CD4-positive, alpha-beta memory T cell (primary cell): ENCODE results near the gene CPLANE2. TPM values are rescaled to one million over a fixed set of nuclear protein-coding genes. Genes with fewer than 3 reads are reported as not detected.
"Not testable (repeated sequence)": the region's sequence is repeated elsewhere in the genome, so short reads cannot be mapped to it uniquely, and the experiment has no call there.

Source experiments
- CTCF ChIA-PET: fragments of 350-600 bp; sonication (Branson Sonifier 250); formaldehyde crosslinking; loops from one replicate; lab custom pipeline; 2021; ENCODE audit warnings: inconsistent platforms; ENCODE audit not compliant: partially characterized antibody; lab: Charles Lee
- POLR2A ChIA-PET: fragments of 350-600 bp; sonication (Branson Sonifier 250); formaldehyde crosslinking; loops from one replicate; lab custom pipeline; 2021; ENCODE audit not compliant: partially characterized antibody; lab: Charles Lee
- DNase-seq, 5 donors: peaks; one replicate each; pipeline versions ENCODE4 v3.0.0 to v3.0.0-alpha.2; 2020 to 2022; ENCODE audit warnings: mixed read lengths in 1 of 5
- H3K27ac ChIP-seq: one replicate; pipeline ENCODE4 v1.7.0; 2013; ENCODE audit warnings: low read depth, low read length
- H3K27me3 ChIP-seq: 2 replicates; pipeline ENCODE4 v1.7.0; 2013; ENCODE audit warnings: mild to moderate bottlenecking, low read length, moderate library complexity; ENCODE audit not compliant: insufficient read depth
- H3K36me3 ChIP-seq: 2 replicates; pipeline ENCODE4 v1.7.0; 2013; ENCODE audit warnings: mild to moderate bottlenecking, low read length, moderate library complexity; ENCODE audit not compliant: insufficient read depth
- H3K4me1 ChIP-seq: 2 replicates; pipeline ENCODE4 v1.7.0; 2013; ENCODE audit warnings: mild to moderate bottlenecking, low read length, moderate library complexity; ENCODE audit not compliant: insufficient read depth
- H3K4me3 ChIP-seq, 2 donors: one replicate each; pipeline ENCODE4 v1.7.0; 2013; ENCODE audit warnings: low read length in 2 of 2, mild to moderate bottlenecking in 1 of 2
- H3K9me3 ChIP-seq, 2 donors: one replicate each; pipeline ENCODE4 v1.7.0; 2013; ENCODE audit warnings: low read length in 2 of 2, control low read depth in 1 of 2; ENCODE audit not compliant: control insufficient read depth in 1 of 2
- H3K27ac Mint-ChIP-seq, 7 donors: one replicate each; pipeline ENCODE4 v1.8.0; 2020 to 2021; ENCODE audit warnings: mixed read lengths in 7 of 7, mild to moderate bottlenecking in 6 of 7, inconsistent platforms in 3 of 7, moderate library complexity in 3 of 7
- H3K27me3 Mint-ChIP-seq, 2 donors: one replicate each; pipeline ENCODE4 v1.8.0; 2020 to 2021; ENCODE audit warnings: mixed read lengths in 2 of 2
- H3K36me3 Mint-ChIP-seq, 2 donors: one replicate each; pipeline ENCODE4 v1.8.0; 2020 to 2021; ENCODE audit warnings: mixed read lengths in 2 of 2, inconsistent platforms in 1 of 2, mild to moderate bottlenecking in 1 of 2
- H3K4me1 Mint-ChIP-seq, 4 donors: one replicate each; pipeline ENCODE4 v1.8.0; 2020 to 2021; ENCODE audit warnings: mixed read lengths in 4 of 4, mild to moderate bottlenecking in 1 of 4
- H3K4me3 Mint-ChIP-seq, 8 donors: one replicate each; pipeline ENCODE4 v1.8.0; 2020 to 2021; ENCODE audit warnings: mixed read lengths in 8 of 8, mild to moderate bottlenecking in 7 of 8, moderate library complexity in 6 of 8, inconsistent platforms in 3 of 8
- H3K9me3 Mint-ChIP-seq, 8 donors: one replicate each; pipeline ENCODE4 v1.8.0; 2020 to 2021; ENCODE audit warnings: mixed read lengths in 8 of 8, mild to moderate bottlenecking in 5 of 8, inconsistent platforms in 3 of 8, moderate library complexity in 1 of 8
- intact Hi-C: fragments of 100-400 bp; cut with micrococcal nuclease; formaldehyde crosslinking; loops from one replicate; pipeline ENCODE4 v1.15.1; 2023
- polyA plus RNA-seq, 2 donors: library from polyadenylated mRNA; unstranded; fragments of 300-500 nt; fragmentation: Illumina TruSeq; gene quantifications; one replicate each; pipeline ENCODE4 v1.2.3, GENCODE V29; 2021
- total RNA-seq, 2 experiments: library from RNA; stranded (reverse); gene quantifications; one replicate each; pipeline ENCODE4 v1.2.3, GENCODE V29; 2021

Gene CPLANE2
- total and polyA plus RNA-seq, 4 experiments from 2014 or later = 2.4 to 13.6 (median 7.5) TPM

- H3K36me3 Mint-ChIP-seq = peaks cover 15 to 44% of the 10 kb centered on the region in 2 donors
- H3K4me1 ChIP-seq = peaks cover 16% of the 10 kb centered on the region
- peaks cover 0 to 2% (median 0%) of the 10 kb centered on the region in 8 donors for H3K9me3 Mint-ChIP-seq
- no peaks in the 10 kb centered on the region for H3K27me3 ChIP-seq
- peak overlapping the region in 4 of 7 donors; percentile 4 to 68 (median 36) for H3K27ac Mint-ChIP-seq
- ChIA-PET POLR2A (no interaction called here), CTCF (interaction anchor here (1.3 to 5.2 kb wide), 5 partner anchors 10 to 161 kb away, joined by 3 to 31 read pairs (median 7); partner anchors contain the start of gene ARHGEF19)
- DNase-seq = no peak
- no peak overlapping the region for H3K27ac ChIP-seq
- H3K9me3 ChIP-seq = no peaks in the 10 kb centered on the region
- H3K36me3 ChIP-seq = peaks cover 9% of the 10 kb centered on the region
- intact Hi-C loops = no loop called here
- no peaks in the 10 kb centered on the region for H3K27me3 Mint-ChIP-seq
- no peak overlapping the region for H3K4me3 ChIP-seq
- no peak overlapping the region for H3K4me3 Mint-ChIP-seq
- H3K4me1 Mint-ChIP-seq = peaks cover 3 to 44% (median 17%) of the 10 kb centered on the region in 4 donors
These were observed 34.4 kb downstream of the CPLANE2 start for GRCh38 chr1:16202281-16203210.

DNA sequence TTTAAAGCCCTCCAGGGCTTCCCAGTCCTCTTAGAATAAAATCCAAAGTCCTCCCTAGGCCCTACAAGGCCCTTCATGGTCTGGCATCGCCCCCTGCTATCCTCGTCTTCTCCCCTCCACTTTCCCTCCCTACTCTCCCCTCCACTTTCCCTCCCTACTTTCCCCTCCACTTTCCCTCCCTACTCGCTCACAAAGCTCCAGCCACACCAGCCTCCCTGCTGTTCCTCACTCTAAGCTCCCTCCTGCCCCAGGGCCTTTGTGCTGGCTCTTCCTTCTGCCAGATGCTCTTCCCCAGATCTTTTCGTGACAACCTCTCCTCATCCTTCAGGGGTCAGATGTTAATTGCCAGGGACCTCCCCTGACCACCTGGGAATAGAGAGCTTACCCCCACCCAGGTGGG, 37.3 kb downstream of the CPLANE2 start:
- Mint-ChIP-seq H3K4me3 (no peak overlapping the region), H3K9me3 (peaks cover 0 to 2% (median 0%) of the 10 kb centered on the region in 8 donors), H3K36me3 (peaks cover 22 to 40% of the 10 kb centered on the region in 2 donors), H3K27ac (peak overlapping the region in 4 of 7 donors; percentile 37 to 68 (median 58)), H3K4me1 (peaks cover 0 to 26% (median 5%) of the 10 kb centered on the region in 4 donors), H3K27me3 (no peaks in the 10 kb centered on the region)
- Histone ChIP-seq H3K27me3 (no peaks in the 10 kb centered on the region), H3K27ac (no peak overlapping the region), H3K9me3 (no peaks in the 10 kb centered on the region), H3K4me1 (no peaks in the 10 kb centered on the region), H3K4me3 (no peak overlapping the region), H3K36me3 (peaks cover 9% of the 10 kb centered on the region)
- no peak for DNase-seq
- ChIA-PET POLR2A (interaction anchor here (0.8 kb wide), 1 partner anchor 18 kb away, joined by 3 read pairs; no protein-coding TSS in a partner anchor), CTCF (interaction anchor here (0.7 to 1.9 kb wide), 3 partner anchors 45 to 127 kb away, joined by 3 to 4 read pairs (median 3); no protein-coding TSS in a partner anchor)
- intact Hi-C loops = no loop called here

GRCh38 chr1:16199157-16199501, 37.9 kb downstream of the CPLANE2 start:
- Mint-ChIP-seq H3K4me1 (peaks cover 0 to 21% (median 5%) of the 10 kb centered on the region in 4 donors), H3K27me3 (no peaks in the 10 kb centered on the region), H3K27ac (peak overlapping the region in 5 of 7 donors; percentile 5 to 83 (median 52)), H3K4me3 (no peak overlapping the region), H3K9me3 (peaks cover 0 to 2% (median 0%) of the 10 kb centered on the region in 8 donors), H3K36me3 (peaks cover 20 to 36% of the 10 kb centered on the region in 2 donors)
- POLR2A ChIA-PET = interaction anchor here (0.8 kb wide), 1 partner anchor 18 kb away, joined by 3 read pairs; no protein-coding TSS in a partner anchor
- H3K27ac ChIP-seq = no peak overlapping the region
- intact Hi-C loops = no loop called here
- H3K4me1 ChIP-seq = no peaks in the 10 kb centered on the region
- H3K4me3 ChIP-seq = no peak overlapping the region
- peaks cover 9% of the 10 kb centered on the region for H3K36me3 ChIP-seq
- DNase-seq = no peak
- H3K9me3 ChIP-seq = no peaks in the 10 kb centered on the region
- CTCF ChIA-PET = no interaction called here
- H3K27me3 ChIP-seq = no peaks in the 10 kb centered on the region

GRCh38 chr1:16198444-16199156, 38.4 kb downstream of the CPLANE2 start:
- H3K9me3 ChIP-seq = no peaks in the 10 kb centered on the region
- Mint-ChIP-seq H3K27ac (peak overlapping the region in 4 of 7 donors; percentile 5 to 88 (median 70)), H3K36me3 (peaks cover 17 to 31% of the 10 kb centered on the region in 2 donors), H3K9me3 (peaks cover 0 to 2% (median 0%) of the 10 kb centered on the region in 8 donors), H3K27me3 (no peaks in the 10 kb centered on the region), H3K4me3 (no peak overlapping the region), H3K4me1 (peaks cover 0 to 16% (median 5%) of the 10 kb centered on the region in 4 donors)
- CTCF ChIA-PET = no interaction called here
- intact Hi-C loops = no loop called here
- H3K27ac ChIP-seq = no peak overlapping the region
- H3K4me3 ChIP-seq = no peak overlapping the region
- no peak for DNase-seq
- H3K27me3 ChIP-seq = no peaks in the 10 kb centered on the region
- no peaks in the 10 kb centered on the region for H3K4me1 ChIP-seq
- H3K36me3 ChIP-seq = peaks cover 9% of the 10 kb centered on the region
- POLR2A ChIA-PET = interaction anchor here (0.8 kb wide), 1 partner anchor 28 kb away, joined by 4 read pairs; no protein-coding TSS in a partner anchor

DNA sequence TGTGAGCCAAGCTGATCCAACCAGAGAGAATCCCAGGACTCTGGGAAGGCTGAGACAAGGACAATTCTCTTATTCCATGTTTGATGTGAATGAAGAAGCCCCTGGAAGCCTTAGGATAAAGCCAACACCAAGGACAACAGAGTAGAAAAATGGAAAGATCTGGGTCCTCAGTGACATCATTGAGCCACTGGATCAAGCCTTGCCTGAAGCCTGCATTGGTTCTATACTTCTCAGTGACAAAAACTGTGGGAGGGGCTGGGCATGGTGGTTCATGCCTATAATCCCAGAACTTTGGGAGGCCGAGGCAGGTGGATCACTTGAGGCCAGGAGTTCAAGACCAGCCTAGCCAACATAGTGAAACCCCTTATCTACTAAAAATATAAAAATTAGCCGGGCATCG, 40.1 kb downstream of the CPLANE2 start:
- Mint-ChIP-seq H3K27me3 (no peaks in the 10 kb centered on the region), H3K4me1 (peaks cover 0 to 7% (median 3%) of the 10 kb centered on the region in 4 donors), H3K27ac (peak overlapping the region in 2 of 7 donors; percentile 5 to 73), H3K4me3 (no peak overlapping the region), H3K36me3 (peaks cover 8 to 21% of the 10 kb centered on the region in 2 donors), H3K9me3 (no peaks in the 10 kb centered on the region)
- H3K36me3 ChIP-seq = peaks cover 9% of the 10 kb centered on the region
- no peaks in the 10 kb centered on the region for H3K4me1 ChIP-seq
- H3K27ac ChIP-seq = no peak overlapping the region
- H3K9me3 ChIP-seq = no peaks in the 10 kb centered on the region
- ChIA-PET POLR2A (no interaction called here), CTCF (no interaction called here)
- H3K4me3 ChIP-seq = no peak overlapping the region
- intact Hi-C loops = no loop called here
- DNase-seq = no peak
- H3K27me3 ChIP-seq = no peaks in the 10 kb centered on the region

GRCh38 chr1:16196139-16196538, 40.8 kb downstream of the CPLANE2 start:
- H3K36me3 ChIP-seq, H3K27me3 ChIP-seq, H3K4me3 ChIP-seq, CTCF ChIA-PET, POLR2A ChIA-PET, H3K9me3 ChIP-seq, H3K27me3 Mint-ChIP-seq, intact Hi-C loops, H3K4me1 Mint-ChIP-seq, DNase-seq, H3K4me3 Mint-ChIP-seq, H3K4me1 ChIP-seq, H3K9me3 Mint-ChIP-seq, H3K27ac ChIP-seq: not testable (repeated sequence)
- H3K36me3 Mint-ChIP-seq = peaks cover 8 to 17% of the 10 kb centered on the region in 2 donors
- peak overlapping the region in 1 of 7 donors; percentile 73 for H3K27ac Mint-ChIP-seq

DNA sequence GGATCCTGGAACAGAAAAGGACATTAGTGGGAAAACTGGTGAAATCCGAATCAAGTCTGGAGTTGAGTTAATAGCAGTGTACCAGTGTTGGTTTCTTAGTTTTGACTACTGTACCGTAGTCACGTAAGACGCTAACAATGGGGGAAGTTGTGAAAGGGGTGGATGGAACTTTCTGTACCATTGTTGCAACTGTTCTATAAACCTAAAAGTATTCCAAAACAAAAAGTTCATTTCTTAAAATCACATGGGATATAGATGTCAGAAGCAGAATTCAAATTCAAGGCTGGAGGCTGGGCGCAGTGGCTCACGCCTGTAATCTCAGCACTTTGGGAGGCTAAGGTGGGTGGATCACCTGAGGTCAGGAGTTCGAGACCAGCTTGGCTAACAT, 41.5 kb downstream of the CPLANE2 start:
- no peak overlapping the region for H3K4me3 ChIP-seq
- peaks cover 0 to 7% (median 3%) of the 10 kb centered on the region in 4 donors for H3K4me1 Mint-ChIP-seq
- H3K9me3 Mint-ChIP-seq = no peaks in the 10 kb centered on the region
- intact Hi-C loops = no loop called here
- no peaks in the 10 kb centered on the region for H3K27me3 ChIP-seq
- H3K4me1 ChIP-seq = no peaks in the 10 kb centered on the region
- H3K4me3 Mint-ChIP-seq = no peak overlapping the region
- no peaks in the 10 kb centered on the region for H3K9me3 ChIP-seq
- no peak for DNase-seq
- ChIA-PET CTCF (no interaction called here), POLR2A (no interaction called here)
- peaks cover 8 to 16% of the 10 kb centered on the region in 2 donors for H3K36me3 Mint-ChIP-seq
- no peak overlapping the region for H3K27ac ChIP-seq
- peak overlapping the region in 1 of 7 donors; percentile 35 for H3K27ac Mint-ChIP-seq
- peaks cover 0 to under 1% of the 10 kb centered on the region in 2 donors for H3K27me3 Mint-ChIP-seq
- no peaks in the 10 kb centered on the region for H3K36me3 ChIP-seq
